Measurements from ENCODE around the gene EQTN.

DNA sequence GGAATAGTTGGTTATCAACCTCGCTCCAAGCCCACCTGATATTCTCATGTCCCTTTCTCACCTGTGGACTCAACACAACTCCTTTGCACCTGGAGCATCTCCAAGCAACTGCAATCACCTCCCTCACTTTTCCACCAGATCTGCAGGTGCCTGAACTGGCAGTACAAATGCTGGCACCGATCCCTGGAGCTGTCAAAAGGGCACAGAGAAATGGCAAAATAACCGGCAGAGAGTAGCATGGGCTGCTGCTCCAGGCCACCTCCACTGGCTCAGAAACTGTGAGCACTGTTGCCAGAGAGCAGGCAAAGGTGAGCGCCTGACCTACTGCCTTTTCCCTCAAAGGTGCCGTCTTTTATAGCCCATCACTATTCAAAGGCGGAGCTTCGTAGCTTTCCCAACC is 14.7 kb downstream of the EQTN start:
- TF ChIP-seq CTCF (IDR thresholded peaks at IDR 0.05) (no peak), EZH2 (IDR thresholded peaks at IDR 0.05; ENCODE audit: borderline replicate concordance, insufficient read depth, low read depth, low read length, poor library complexity, severe bottlenecking) (no peak)
